Pancreas (tissue), 10 donors: Measurements from ENCODE around the gene DGCR2. TPM values are rescaled to one million over a fixed set of nuclear protein-coding genes. Genes with fewer than 3 reads are reported as not detected.
"Not testable (repeated sequence)": the region's sequence is repeated elsewhere in the genome, so short reads cannot be mapped to it uniquely, and the experiment has no call there.

Experiments used
- ATAC-seq, 4 donors: fragments of 200-7000 bp; cut with Tn5 transposase; one replicate each; pipeline versions ENCODE4 v1.8.0 to v1.9.1; 2020; ENCODE audit warnings: mild to moderate bottlenecking in 4 of 4, moderate library complexity in 4 of 4
- DNase-seq, 6 donors: peaks; one replicate each; pipeline ENCODE4 v3.0.0-alpha.2; 2020
- FAIRE-seq: peaks from 2 replicates; lab custom pipeline; 2012; peaks lifted over from hg19 to GRCh38; lab: Jason Lieb, UNC
- H3K27ac ChIP-seq, 4 donors: fragments of 200-600 bp; sonication (generic); 1 replicate in 3 of 4; 2 replicates in 1 of 4; pipeline versions ENCODE4 v1.5.0 to v1.8.0; 2020
- H3K27me3 ChIP-seq, 4 donors: fragments of 200-600 bp; one replicate each; pipeline ENCODE4 v1.8.0; 2021
- H3K36me3 ChIP-seq, 3 donors: fragments of 200-600 bp; sonication (generic) in 1 of 3; one replicate each; pipeline versions ENCODE4 v1.5.0 to v1.8.0; 2020 to 2021
- H3K4me1 ChIP-seq, 3 donors: fragments of 200-600 bp; one replicate each; pipeline ENCODE4 v1.8.0; 2021
- H3K4me3 ChIP-seq, 4 donors: fragments of 200-600 bp; sonication (generic) in 2 of 4; one replicate each; pipeline versions ENCODE4 v1.5.0 to v1.8.0; 2020 to 2021
- H3K9me3 ChIP-seq, 4 donors: fragments of 200-600 bp; one replicate each; pipeline ENCODE4 v1.8.0; 2021
- WGBS, 2 donors: extraction: QIAGEN DNeasy Blood & Tissue Kit; methylation state at CpG; one replicate each; pipeline ENCODE4 v1.1.7; 2013; 5-methylcytosine and 5-hydroxymethylcytosine counted together
- intact Hi-C, 3 donors: fragments of 100-400 bp; cut with DNase I; formaldehyde crosslinking; loops; one replicate each; pipeline versions ENCODE4 v1.11.1 to v1.14.2; 2022
- polyA plus RNA-seq, 2 donors: library from polyadenylated mRNA; stranded (reverse); fragments of 200-250 nt; gene quantifications; one replicate each; pipeline ENCODE4 v1.2.3, GENCODE V29; 2013
- total RNA-seq, 6 donors: library from RNA; stranded (reverse); fragmentation: NEBNext Ultra II Directional in 4 of 6; extraction: Animal tissue kit (Norgen Biotek cat#: 25700) in 4 of 6; gene quantifications; one replicate each; pipeline versions ENCODE4 v1.2.1 to v1.2.4, GENCODE V29; 2021 to 2023
- TF ChIP-seq, protein P1 (sequence below), 4 donors: fragments of 200-600 bp; sonication (generic) in 3 of 4; IDR thresholded peaks; one replicate each; pipeline versions ENCODE4 v1.5.0 to v1.8.0; 2021; ENCODE audit warnings: antibody characterized with exemption in 4 of 4
- donor health status: healthy with polysubstance abuse.
- donor health status: DM: no; HTN: no; CAD: no; lungs with moderate emphysema.
- donor health status: DM: no; HTN: no; CAD: no.
- donor health status: control.
- donor health status: control.
- donor health status: Bipolar disorder and iron deficiency.
- donor health status: DM: yes; HTN: yes; CAD: no.
- donor health status: DM: no; HTN: no; CAD: no.
- donor health status: DM: no; HTN: no; CAD: no.
- donor health status: DM: yes; HTN: yes; CAD: no.

Gene DGCR2
- total and polyA plus RNA-seq, 8 donors, result 24.3 to 41.5 (median 30.1) TPM

DNA sequence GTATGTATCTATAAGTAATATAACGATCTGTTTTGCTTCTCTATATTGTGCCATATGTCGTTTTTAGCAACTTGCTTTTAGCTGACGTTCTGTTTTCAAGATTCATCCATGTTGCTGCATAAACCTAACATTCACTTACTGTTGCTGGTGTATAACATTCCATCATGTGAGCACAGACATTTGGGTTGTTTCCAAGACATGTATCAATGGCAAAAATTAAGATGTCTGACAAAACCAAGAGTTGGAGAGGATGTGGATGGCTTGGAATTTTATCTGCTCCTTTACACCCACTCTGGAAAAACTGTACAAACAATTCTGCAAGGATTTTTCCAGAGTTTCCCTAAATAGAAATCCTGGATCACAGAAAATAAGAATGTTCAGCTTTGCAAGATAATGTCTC lies 40.9 kb downstream of the DGCR2 start:
- Histone ChIP-seq H3K27me3 (no peaks in the 10 kb centered on the region), H3K4me1 (peaks cover 4 to 18% (median 5%) of the 10 kb centered on the region in 3 donors), H3K27ac (no peak overlapping the region), H3K36me3 (no peaks in the 10 kb centered on the region), H3K4me3 (no peak overlapping the region), H3K9me3 (no peaks in the 10 kb centered on the region)
- DNase-seq (no peak), ATAC-seq (no peak), FAIRE-seq (no peak)
- intact Hi-C loops, result no loop called here
- WGBS, 2 donors, result 79 to 82% methylated on average over 3 of the region's 3 CpGs
- TF ChIP-seq, protein P1, sequence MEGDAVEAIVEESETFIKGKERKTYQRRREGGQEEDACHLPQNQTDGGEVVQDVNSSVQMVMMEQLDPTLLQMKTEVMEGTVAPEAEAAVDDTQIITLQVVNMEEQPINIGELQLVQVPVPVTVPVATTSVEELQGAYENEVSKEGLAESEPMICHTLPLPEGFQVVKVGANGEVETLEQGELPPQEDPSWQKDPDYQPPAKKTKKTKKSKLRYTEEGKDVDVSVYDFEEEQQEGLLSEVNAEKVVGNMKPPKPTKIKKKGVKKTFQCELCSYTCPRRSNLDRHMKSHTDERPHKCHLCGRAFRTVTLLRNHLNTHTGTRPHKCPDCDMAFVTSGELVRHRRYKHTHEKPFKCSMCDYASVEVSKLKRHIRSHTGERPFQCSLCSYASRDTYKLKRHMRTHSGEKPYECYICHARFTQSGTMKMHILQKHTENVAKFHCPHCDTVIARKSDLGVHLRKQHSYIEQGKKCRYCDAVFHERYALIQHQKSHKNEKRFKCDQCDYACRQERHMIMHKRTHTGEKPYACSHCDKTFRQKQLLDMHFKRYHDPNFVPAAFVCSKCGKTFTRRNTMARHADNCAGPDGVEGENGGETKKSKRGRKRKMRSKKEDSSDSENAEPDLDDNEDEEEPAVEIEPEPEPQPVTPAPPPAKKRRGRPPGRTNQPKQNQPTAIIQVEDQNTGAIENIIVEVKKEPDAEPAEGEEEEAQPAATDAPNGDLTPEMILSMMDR (IDR thresholded peaks at IDR 0.05), result no peak

DNA sequence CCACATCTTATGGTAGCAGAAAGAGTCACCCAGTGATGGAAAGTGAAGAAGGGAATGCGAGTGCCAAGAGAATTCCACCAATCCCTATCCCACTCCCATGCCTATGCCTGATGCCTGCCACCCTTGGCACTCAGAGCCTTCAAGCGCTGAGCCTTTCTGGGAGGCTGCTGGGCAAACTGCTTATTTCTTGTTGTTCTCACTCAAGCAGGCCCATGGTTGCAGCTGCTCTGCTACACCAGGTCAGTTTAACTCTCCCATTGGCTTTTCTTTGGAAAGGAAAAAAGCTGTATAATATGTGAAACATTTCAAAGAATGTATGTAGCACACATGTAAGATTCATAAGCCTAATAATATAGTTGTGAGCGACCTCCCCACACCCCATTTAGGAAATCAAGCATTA lies 41.4 kb downstream of the DGCR2 start:
- WGBS, 2 donors, result 93 to 96% methylated on average over 3 of the region's 3 CpGs
- intact Hi-C loops, result no loop called here
- DNase-seq, result peak in 1 of 6 donors; percentile 4
- Histone ChIP-seq H3K4me3 (no peak overlapping the region), H3K9me3 (no peaks in the 10 kb centered on the region), H3K4me1 (peaks cover 5 to 15% (median 5%) of the 10 kb centered on the region in 3 donors), H3K27ac (no peak overlapping the region), H3K36me3 (no peaks in the 10 kb centered on the region), H3K27me3 (no peaks in the 10 kb centered on the region)
- FAIRE-seq, result no peak
- no peak for ATAC-seq
- TF ChIP-seq, protein P1 (IDR thresholded peaks at IDR 0.05), result no peak

DNA sequence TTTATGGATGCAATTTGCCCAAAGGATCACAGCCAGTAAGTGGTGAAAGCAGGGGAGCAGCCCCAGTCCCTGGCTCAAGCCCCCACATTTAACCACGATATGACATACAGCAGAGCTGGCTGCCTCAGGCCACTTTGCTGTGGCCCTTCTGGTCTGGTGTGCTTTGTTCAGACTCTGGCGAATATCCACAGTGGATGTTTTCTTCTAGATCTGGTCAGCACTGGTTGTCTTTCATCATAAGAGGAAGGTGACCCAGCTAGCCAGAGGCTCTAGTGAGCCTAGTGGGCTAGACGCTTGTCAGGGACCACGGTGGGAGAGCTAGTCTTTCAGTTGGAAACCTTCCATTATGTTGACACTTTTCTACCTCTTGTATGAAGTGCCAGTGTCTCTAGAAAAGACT lies 42.5 kb downstream of the DGCR2 start:
- 86 to 88% methylated on average over 4 of the region's 4 CpGs for WGBS, 2 donors
- intact Hi-C loops, result no loop called here
- no peak for ATAC-seq

DNA sequence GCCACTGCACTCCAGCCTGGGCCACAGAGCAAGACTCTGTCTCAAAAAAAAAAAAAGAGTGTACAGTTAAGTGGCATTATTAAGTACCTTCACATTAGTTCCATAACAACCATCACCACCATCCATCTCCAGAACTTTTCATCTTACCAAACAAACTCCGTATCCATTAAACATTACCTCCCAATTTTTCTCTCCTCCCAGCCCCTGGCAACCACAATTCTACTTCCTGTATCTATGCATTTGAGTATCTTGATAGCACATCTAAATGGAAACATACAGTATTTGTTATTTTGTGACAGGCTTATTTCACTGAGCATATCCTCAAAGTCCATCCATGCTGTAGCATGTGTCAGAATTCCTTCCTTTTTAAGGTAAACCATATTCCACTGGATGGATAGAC lies 46.8 kb downstream of the DGCR2 start:
- H3K36me3 ChIP-seq, result no peaks in the 10 kb centered on the region
- no peak for DNase-seq
- H3K4me1 ChIP-seq, result peaks cover 0 to 7% (median 5%) of the 10 kb centered on the region in 3 donors
- no peak overlapping the region for H3K27ac ChIP-seq
- no peak for FAIRE-seq
- WGBS, 2 donors, result 52 to 90% methylated on average over 1 of the region's 1 CpG
- H3K4me3 ChIP-seq, result no peak overlapping the region
- no peaks in the 10 kb centered on the region for H3K27me3 ChIP-seq
- TF ChIP-seq, protein P1 (IDR thresholded peaks at IDR 0.05), result no peak
- intact Hi-C loops, result no loop called here
- peak in 1 of 4 donors; percentile 39 for ATAC-seq
- no peaks in the 10 kb centered on the region for H3K9me3 ChIP-seq

More for the DNA sequence above, 42.5 kb downstream of the DGCR2 start:
- peaks cover 0 to 7% (median 5%) of the 10 kb centered on the region in 3 donors for H3K4me1 ChIP-seq
- no peak for FAIRE-seq
- no peak overlapping the region for H3K27ac ChIP-seq
- peak in 1 of 6 donors; percentile 5 for DNase-seq
- no peaks in the 10 kb centered on the region for H3K9me3 ChIP-seq
- TF ChIP-seq, protein P1 (IDR thresholded peaks at IDR 0.05), result no peak
- H3K4me3 ChIP-seq, result no peak overlapping the region
- H3K27me3 ChIP-seq, result no peaks in the 10 kb centered on the region
- no peaks in the 10 kb centered on the region for H3K36me3 ChIP-seq

DNA sequence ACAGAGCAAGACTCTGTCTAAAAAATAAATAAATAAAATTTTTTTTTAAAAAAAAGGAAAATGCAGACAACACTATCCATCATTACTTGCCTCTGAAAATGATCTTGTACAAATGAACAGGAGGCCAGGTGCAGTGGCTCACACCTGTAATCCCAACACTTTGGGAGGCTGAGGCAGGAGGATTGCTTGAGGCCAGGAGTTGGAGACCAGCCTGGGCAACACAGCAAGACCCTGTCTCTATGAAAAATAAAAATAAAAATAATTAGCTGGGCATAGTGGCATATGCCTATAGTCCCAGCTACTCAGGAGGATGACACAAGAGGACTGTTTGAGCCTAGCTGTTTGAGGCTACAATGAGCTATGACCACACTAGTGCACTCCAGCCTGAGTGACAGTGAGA lies 49.4 kb downstream of the DGCR2 start:
- H3K27ac ChIP-seq, H3K4me1 ChIP-seq, FAIRE-seq, ATAC-seq, H3K36me3 ChIP-seq, intact Hi-C loops, DNase-seq, H3K9me3 ChIP-seq, H3K27me3 ChIP-seq, H3K4me3 ChIP-seq: not testable (repeated sequence)
